ENCODE measurements around the gene STX3. TPM values are rescaled to one million over a fixed set of nuclear protein-coding genes. Genes with fewer than 3 reads are reported as not detected.
"Not testable (repeated sequence)": the region's sequence is repeated elsewhere in the genome, so short reads cannot be mapped to it uniquely, and the experiment has no call there.

The STX3 gene
- total and polyA plus RNA-seq, 2 of the 4 experiments (the other 2 are of a cell fraction) = 5.0 to 5.4 TPM

DNA sequence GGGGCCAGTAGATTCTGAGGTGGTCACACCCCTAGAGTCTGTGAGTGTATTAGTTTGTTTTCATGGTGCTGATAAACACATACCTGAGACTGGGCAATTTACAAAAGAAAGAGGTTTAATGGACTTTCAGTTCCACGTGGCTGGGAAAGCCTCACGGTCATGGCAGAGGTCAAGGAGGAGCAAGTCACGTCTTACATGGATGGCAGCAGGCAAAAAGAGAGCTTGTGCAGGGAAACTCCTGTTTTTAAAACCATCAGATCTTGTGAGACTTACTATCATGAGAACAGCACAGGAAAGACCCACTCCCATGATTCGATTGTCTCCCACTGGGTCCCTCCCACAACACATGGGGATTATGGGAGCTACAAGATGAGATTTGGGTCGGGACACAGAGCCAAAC, 29.3 kb downstream of the STX3 start:
- H4K20me1 ChIP-seq (ENCODE audit: insufficient read depth, low read length); H3K27ac ChIP-seq (ENCODE audit: insufficient read depth, low read length); H3K56ac ChIP-seq (ENCODE audit: extremely low read depth, insufficient read depth, low read length); H3K14ac ChIP-seq (replicated peaks; ENCODE audit: low read depth, low read length); H3K4ac ChIP-seq (ENCODE audit: low read depth, low read length); H3K79me1 ChIP-seq (ENCODE audit: low read depth in 1 of 2, low read length in 2 of 2); H3K4me1 ChIP-seq (ENCODE audit: control insufficient read depth, insufficient read depth, low read length); H3K23ac ChIP-seq (ENCODE audit: low read depth, low read length); H3K9ac ChIP-seq (ENCODE audit: low read depth, low read length); H4K8ac ChIP-seq (ENCODE audit: low read depth in 2 of 2, low read length in 2 of 2); H3K36me3 ChIP-seq (ENCODE audit: control insufficient read depth, insufficient read depth, low read length); H4K91ac ChIP-seq (ENCODE audit: insufficient read depth, low read depth, low read length); in situ Hi-C loops (cut with MboI; ENCODE audit: low sequenced_read_pairs); BruUV-seq (replicated peaks); dilution Hi-C loops (cut with HindIII; ENCODE audit: low sequenced_read_pairs, unreplicated experiment); H2BK120ac ChIP-seq (ENCODE audit: low read depth, low read length); H2BK5ac ChIP-seq (ENCODE audit: low read depth, low read length, poor library complexity, severe bottlenecking); intact Hi-C loops (cut with micrococcal nuclease); H2BK20ac ChIP-seq (ENCODE audit: low read depth, low read length); H3K9me3 ChIP-seq (ENCODE audit: control insufficient read depth, insufficient read depth, low read length); H4K5ac ChIP-seq (ENCODE audit: low read depth, low read length); H2AK5ac ChIP-seq (ENCODE audit: low read depth, low read length); ATAC-seq (ENCODE audit: low read depth); CTCF ChIA-PET; H3K27me3 ChIP-seq (ENCODE audit: control insufficient read depth, insufficient read depth, low read length); DNase-seq; H2AK9ac ChIP-seq (replicated peaks; ENCODE audit: low read depth, low read length, poor library complexity); H3K18ac ChIP-seq (ENCODE audit: low read depth, low read length); H3K4me2 ChIP-seq (ENCODE audit: low read depth, low read length); H3K4me3 ChIP-seq (ENCODE audit: insufficient read depth, low read depth, low read length); POLR2A ChIA-PET (ENCODE audit: unreplicated experiment); H2BK15ac ChIP-seq (ENCODE audit: low read depth, low read length); H2AFZ ChIP-seq (replicated peaks; ENCODE audit: low read length, poor library complexity): not testable (repeated sequence)
- H3K9me1 ChIP-seq (ENCODE audit: insufficient read depth, low read length) = peaks cover 11% of the 10 kb centered on the region; the same call in 1 of the 2 replicates
- WGBS, 2 experiments (ENCODE audit: extremely low coverage in 2 of 2, insufficient read length in 1 of 2) = no CpG with 5 or more reads among the region's 5 CpGs
